Kasumi-1 (cell line): Measurements from ENCODE around the gene BABAM2.
A peak's percentile ranks its signal among the peaks of the same experiment; 100 is the strongest.
"Not testable (repeated sequence)": the region's sequence is repeated elsewhere in the genome, so short reads cannot be mapped to it uniquely, and the experiment has no call there.

ENCODE experiments used
- DNase-seq, 2 experiments: peaks; one replicate each; lab custom pipeline; 2025; lab: John Stamatoyannopoulos, UW

The BABAM2 gene

DNA sequence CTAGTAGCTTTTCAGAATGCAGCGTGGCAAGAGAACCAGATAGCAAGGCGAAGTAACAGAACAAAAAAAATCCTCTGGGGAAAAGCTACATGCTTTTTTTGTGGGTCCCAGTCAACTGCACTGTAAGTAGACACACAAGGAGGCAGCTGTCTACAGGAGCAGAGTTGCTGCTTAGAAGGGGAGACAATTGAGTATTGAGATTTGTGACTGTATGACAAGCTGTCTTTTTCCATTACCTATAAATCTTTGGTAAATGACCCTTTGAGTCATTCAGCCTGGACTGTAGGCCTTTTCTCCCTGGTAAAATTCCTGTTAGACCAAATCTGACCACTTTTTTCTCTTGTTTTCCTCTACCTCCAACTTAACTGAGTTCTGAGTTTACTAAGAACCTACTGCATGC, 358.0 kb downstream of the BABAM2 start:
- DNase-seq = no peak

DNA sequence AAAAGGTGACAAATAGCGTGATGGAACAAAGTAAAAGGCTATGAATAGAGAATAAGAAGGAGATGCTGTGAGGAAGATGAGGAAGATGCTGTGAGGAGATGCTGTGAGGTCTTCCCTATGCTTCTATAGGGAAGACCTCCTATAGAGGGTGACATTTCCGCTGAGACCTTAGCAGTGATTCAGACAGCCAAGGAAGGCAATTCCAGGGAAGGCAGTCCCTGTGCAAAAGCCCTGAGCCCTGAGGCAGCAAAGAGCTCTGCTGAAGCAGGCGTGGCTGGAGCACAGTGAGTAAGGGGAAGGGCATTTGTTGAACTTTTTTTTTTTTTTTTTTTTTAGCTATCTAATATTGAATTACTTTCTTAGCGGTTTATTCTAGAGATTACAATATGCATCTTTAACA, 359.5 kb downstream of the BABAM2 start:
- DNase-seq = no peak

DNA sequence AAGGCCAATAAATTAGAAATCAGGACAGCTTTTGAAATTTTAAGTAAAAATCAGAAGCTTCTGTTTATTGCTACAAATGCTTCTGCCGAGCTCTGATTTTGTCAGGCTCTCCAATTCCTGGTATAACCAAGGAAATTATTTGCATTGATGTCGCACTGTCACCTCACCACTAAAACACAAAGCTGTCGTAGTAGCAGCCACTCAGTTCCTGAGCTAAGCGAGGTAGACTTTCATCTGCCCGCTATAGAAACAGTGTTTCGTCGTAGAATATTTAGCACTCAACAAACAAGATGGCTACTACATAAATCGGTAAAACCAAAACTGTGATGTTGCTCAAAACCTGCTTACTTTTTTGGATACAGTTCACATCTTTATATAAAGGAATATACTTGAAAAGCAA, 360.8 kb downstream of the BABAM2 start:
- DNase-seq = no peak

DNA sequence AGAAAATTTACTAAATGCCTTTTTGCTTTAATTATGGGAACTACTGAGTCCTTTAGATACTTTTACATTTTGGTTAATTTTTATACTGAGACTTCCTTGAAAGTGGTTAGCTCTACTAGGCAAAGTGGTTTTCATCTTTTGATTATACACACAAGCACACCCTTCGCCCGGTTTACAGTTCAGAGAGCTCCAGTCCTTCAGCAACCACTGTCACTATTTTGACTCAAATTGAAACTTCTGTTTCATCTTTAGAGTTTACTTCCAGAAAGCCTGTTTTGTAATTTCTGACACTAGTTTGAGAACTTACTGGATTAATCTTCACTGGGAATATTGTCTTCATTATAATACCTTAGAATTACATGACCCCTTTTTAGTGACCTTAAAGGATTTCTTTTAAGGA, 361.8 kb downstream of the BABAM2 start:
- no peak for DNase-seq

DNA sequence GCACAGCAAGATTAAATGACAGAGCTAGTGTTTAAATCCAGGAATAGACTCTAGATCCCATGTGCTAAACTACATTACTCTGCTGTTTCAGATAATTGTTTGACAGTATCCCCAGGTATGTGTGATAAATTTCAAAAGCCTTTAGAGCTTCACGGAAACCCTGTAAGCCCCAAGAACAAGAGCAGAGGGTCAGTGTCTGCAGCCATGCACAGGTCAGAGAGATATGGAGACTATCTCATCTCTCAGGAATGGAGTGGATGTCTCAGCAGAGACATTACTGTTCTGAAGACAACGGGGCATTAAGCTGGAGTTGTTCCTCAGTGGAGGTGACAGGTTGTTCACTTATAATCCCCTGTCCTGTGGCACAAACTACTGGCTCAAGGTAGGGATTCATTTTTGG, 363.0 kb downstream of the BABAM2 start:
- no peak for DNase-seq

DNA sequence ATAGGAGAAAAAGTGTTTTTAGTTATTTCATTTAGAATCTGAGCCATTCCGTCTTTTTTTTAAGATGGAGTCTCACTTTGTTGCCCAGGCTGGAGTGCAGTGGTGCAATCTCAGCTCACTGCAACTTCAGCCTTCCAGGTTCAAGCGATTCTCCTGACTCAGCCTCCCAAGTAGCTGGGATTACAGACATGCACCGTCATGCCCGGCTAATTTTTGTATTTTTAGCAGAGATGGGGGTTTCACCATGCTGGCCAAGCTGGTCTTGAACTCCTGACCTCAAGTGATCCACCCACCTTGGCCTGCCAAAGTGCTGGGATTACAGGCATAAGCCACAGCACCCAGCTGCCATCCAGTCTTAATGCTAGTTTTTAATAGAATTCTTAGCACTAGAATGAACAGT, 364.7 kb downstream of the BABAM2 start:
- not testable (repeated sequence) for DNase-seq

DNA sequence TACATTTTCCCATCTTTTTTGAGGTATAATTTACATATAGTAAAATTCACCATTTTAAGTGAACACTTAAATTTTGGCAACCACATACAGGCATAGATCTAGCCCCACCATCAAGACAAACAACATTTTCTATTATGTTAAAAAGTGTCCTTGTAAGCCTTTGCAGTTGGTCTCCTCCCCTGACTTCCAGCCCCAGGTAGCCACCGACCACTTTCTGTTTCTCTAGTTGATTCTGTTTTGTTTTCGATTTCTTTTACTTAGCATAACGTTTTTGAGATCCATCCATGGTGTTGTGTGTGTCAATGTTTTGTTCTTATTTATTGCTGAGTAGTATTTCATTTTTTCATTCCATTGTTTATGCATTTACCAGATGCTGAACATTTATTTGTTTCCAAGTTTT, 366.7 kb downstream of the BABAM2 start:
- no peak for DNase-seq

DNA sequence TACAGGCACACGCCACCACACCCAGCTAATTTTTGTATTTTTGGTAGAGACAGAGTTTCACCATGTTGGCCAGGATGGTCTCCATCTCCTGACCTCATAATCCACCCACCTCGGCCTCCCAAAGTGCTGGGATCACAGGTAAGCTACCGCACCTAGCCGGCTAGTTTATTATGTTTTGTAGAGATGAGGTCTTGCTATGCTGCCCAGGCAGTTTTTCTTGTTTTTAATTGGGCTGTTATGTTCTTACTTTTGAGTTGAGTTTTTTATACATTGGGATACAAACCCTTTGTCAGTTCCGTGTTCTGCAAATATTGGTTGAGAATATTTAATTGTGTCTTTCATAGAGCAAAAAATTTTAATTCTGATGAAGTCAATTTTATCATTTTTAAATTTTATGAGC, 368.7 kb downstream of the BABAM2 start:
- DNase-seq = not testable (repeated sequence)

DNA sequence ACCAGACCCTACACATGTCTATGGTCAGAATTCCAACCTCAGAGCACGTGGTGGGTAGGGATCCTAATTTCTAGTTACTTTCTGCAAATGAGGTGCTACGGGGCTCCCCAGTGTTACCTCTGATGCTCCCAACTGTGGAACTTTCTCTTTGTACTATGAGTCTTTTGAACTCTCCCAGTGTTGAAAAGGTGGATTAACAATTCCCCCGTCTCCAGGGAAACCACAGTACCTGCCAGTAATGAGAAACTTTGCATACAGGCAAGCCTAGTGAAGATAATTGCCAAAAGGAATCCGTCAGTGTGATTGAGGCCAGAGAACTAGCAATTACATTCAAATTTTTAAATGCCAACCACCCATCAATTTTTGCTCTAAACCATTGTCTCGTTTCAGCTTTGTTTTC, 373.2 kb downstream of the BABAM2 start:
- no peak for DNase-seq

DNA sequence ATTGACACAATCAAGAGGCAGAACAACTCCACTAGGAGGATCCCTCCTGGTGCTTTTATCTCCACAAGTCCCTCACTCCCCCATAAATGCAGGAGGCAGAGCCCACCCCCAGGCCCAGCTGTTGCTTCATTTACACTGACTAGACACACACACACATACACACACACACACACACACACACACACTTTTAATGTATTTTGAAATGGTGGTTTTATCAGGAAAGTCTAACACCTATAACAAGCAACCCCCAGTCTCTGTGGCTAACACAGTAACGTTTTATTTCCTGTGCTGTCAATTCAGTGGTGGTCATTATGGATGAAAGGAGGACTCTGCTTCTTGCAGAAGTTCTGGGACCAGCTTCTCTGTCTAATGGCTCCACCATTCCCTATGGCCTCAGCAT, 376.8 kb downstream of the BABAM2 start:
- no peak for DNase-seq

DNA sequence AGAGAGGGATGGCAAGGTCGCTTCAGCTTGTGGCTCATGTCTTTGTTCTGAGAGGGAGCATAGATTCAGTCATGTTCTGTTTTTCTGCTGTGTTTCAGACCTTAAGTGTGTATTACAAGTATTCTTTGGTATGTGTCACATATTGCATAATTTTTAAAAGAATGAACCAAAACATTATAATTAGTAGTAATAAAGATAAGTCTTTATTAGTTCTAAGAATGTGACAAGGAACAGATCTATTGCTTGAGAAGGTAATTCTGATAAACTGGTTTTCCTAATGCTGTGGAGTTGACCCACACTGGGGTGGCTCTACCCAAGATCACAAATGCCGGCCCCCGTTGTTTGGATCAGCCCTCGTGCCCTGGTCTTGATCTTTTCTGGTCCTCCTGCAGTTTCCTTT, 377.9 kb downstream of the BABAM2 start:
- no peak for DNase-seq

DNA sequence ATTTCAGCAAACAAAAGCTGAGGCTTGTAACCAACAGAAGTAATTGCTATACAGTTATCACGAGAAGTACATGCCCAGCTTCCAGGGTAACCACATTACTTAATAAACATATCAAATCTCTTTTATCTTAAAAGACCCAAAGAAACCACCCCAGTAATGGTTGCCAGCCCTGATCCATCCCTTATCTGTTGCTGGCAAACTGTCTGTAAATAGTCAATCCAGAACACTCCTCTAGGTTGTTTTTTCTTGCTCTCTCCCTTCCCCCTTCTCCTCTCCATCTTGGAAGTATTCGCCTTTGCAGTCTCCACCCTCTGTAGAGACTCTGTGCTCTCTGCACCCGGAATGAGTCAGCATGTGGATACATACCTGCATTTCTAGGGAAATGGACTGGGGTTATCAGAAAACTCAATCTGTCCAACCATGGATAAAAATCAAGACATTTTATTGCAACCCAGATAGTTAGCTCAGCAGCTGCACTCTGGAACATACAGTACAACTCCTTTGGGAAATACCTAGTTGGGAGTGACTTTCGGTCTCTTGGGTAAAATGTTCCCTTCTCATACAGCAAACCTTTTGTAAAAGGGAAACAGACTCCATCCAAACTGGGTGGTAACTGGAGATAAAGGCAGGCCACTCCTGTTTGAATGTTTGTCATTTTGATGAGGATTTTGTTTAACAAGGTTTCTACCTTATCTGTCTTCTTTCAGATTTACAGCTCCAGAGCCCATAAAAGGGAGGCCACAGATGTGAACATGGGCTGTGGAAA, 378.7 kb downstream of the BABAM2 start:
- DNase-seq = no peak

DNA sequence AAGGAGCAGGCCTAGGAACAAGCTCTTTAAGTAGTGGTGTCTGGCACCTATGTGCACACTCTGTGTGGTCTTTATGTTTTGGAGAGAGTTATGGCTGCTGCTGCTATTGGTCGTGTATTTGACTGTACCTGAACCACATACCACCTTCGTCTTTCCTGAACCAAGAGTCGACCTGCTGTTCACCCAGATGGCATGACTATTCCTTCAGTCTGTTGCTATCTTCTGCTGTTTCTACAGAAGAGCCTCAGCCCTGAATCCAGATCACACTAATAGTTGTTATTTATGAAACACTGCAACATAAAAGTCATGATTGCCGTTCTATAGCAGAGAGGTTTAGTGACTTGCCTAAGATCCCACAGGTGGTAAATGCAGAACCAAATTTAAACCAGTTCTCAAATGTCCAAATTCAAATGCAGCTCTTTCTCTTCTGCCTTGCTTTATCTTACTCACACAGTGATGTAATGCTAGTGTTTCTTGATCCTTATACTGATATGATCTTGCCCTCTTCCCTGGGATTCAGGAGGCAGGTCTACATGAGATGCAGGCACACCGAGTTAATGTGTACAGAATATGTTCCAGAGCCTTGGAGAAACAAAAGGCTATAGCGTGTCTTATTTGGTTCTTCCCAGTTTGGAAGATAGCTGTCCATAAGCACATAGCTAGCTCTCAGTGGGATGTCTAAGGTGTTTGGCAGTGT, 380.1 kb downstream of the BABAM2 start:
- no peak for DNase-seq

DNA sequence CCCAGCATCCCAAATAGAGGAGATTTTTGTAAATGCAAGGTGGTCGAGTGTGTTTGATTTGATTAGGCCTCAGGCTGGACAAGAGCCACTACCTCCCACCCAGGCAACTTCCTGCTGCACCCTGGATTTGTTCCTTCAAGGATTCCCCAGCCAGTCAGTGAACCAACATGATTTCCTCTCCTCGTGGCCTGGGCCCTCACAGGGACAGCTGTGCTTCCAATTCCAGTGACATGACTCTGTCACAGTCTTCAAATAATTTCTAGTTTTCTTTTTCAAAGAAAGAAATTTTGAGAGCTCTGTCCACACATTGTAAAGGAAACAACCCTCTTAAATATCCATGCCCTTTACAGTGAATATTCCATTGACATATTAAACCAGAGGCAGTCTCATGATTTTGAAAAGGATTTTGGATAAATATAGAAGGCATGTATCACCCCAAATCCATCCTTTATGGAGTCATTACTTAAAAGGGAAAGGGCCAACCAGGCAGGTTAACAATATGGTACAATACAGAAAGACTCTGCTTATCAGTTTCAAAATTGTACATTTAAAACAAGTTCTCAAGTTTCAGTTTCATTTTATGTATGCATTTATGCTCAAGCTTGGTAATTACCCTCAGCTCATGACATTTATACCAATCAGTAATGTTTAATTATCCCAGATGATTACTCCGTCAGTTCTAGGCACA, 380.8 kb downstream of the BABAM2 start:
- no peak for DNase-seq

DNA sequence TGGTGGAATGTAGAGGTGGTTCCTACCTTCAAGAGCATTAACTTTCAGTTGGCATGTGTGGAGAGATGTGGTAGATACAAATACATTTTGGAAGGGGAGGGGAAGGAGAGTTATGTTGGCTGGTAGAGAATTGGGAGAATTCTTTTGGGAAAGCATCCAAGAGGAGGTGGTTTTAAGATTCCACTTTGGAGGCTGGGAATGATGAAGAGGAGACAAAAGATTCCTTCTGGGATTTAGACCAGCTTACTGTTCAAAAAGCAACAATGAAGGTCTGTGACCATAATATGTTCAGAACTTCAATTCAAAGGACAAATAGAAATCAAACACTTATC, 381.4 kb downstream of the BABAM2 start:
- no peak for DNase-seq

DNA sequence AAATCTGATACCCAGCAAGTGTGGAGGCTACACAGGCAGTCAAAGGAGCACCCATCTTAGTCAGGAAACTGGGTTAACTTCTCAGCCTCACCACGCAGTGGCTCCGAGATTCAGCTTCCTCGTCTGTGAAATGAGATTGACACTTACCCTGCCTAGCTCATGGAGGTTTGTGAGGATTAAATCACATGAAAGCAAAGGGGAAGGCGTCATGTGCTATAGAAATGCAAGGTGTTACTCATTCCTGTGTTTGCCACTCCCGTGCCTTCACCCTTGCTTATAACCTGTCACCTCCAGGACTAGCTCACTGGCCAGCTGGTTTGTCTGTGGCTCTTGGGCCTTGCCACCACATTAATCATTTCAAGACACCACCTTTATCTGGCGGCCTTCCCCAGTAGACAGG, 383.2 kb downstream of the BABAM2 start:
- DNase-seq = no peak

DNA sequence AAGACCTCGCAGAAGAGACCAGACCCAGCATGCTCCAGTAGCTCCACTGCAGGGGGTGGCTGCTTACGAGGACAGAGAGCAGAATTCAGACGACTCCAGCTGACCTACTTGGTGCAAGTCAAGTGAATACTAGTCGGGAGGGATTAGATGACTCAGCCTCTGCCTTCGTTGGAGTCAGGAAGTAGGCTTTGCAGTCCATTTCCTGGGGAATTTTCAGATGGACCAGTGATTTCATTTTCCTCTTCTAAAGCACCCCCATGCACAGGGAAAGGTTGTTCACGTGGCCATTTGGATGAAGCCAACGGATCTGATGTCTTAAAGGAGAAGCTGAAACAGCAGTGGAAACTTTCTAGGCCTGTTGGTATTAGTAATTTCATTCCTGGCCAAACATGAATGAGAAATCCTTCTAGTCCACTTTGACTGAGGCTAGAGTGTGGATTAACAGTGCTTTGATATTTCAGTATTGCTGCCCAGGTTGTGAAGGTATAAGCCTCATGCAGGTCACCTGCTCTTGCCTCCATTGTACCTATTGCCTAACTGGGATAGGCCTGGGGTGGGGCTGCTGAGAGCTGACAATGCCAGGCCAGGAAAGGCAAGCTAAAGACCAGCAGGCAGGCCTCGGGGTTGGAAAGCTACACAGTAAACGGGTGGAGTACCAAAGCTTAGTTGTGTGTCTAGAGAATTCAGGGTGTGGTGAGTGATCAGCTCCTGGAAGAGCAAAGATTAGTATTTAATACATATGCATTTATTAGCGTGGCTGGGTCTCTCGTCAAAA, 384.6 kb downstream of the BABAM2 start:
- peak; percentile 54 to 55 for DNase-seq

DNA sequence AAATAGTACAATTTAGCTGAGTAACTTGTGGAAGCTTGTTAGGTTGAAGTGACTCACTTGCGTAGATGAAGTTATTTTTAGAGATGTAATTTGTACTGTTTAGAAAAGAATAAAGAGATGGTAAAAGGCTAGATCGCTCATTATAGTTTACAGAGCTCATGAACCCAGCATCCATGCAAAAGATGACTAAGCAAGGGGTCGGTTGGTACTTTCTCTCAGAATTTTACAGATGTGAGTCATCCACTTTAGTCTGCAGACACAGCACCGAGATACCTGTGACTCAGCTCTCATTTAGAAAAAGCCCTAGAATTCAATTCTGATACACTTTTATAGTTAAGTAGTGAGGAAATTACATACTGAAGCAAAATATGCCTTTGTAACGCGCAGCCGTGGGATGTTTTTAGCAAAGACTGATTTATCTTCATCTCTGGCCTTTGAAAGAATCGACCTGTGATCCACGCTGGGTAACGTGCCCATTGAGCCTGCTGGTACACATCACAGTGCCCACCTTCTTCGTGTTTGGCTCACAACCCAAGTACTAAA, 385.6 kb downstream of the BABAM2 start:
- peak in 1 of 2 experiments; percentile 20 for DNase-seq

DNA sequence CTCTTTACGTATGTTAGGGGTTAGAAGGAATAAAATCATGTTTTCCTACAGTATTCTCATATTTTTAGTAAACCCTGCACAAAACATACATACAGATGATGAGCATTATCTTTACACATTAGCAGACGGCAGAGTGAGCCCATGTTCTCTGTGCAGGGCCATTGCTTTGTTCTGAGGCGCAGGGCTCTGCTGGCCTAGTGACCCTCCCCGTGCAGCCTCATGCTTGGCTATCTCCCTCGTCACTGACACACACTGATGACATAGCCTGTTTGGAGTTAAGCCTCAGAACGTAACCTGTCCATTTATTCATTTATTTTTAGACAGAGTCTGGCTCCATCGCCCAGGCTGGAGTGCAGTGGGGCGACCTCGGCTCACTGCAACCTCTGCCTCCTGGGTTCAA, 386.3 kb downstream of the BABAM2 start:
- no peak for DNase-seq

DNA sequence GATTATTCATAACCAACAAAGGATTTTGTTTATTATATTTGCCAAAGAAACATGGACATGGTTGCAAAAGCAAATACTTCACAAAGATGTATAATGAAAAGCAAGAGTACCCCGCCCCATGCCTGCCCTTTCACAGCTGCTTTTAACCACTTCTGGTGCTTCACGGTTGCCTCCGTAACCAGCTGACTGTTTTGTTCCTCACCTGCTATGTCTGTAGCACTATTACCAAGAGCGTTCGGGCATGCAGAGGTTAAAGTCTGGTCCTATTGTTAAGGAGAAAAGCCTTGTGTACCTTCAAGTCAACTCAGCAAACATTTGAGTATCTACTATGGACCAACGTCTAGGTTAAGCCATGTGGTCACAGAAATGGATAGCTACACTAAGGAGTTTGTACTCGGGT, 386.9 kb downstream of the BABAM2 start:
- no peak for DNase-seq

DNA sequence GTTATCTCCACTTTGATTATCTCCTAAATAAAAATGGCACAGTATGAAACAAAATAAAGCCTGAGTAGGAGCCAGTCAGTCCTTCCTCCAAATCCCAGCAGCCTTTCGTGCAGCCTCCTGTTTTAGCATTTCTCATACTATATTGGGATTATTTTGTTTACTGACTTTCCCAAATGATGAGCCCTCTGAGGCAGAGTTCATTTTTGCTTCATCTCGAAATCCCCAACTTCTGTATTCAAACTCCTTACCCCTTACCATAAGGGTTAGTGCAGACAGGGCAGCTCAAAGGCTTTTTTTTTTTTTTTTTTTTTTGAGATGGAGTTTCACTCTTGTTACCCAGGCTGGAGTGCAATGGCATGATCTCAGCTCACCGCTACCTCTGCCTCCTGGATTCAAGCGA, 388.8 kb downstream of the BABAM2 start:
- no peak for DNase-seq

DNA sequence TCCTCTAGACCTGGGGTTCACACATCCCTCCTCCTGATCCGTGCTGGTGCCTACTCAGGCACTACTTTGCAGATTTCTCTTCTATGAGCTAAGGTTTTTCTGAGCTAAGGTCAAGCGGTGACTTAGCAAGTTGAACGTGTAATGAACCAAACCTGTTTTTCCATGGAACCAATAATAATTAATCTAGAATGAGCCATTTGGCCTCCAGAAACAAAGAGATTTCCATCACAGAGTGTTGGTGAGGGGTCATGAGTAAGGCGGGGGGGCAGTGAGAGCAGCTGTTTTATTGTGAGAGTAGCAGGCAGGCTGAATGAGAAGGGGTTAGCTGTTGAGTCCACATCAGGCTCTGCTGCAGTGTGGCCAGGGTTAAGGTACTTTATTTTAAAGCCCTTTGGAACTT, 390.1 kb downstream of the BABAM2 start:
- no peak for DNase-seq
